Measurements from ENCODE around the gene RAD54L. TPM values are rescaled to one million over a fixed set of nuclear protein-coding genes. Genes with fewer than 3 reads are reported as not detected.

Gene RAD54L
- total and polyA plus RNA-seq, 2 experiments from 2014 or later: 3.0 to 4.4 TPM

DNA sequence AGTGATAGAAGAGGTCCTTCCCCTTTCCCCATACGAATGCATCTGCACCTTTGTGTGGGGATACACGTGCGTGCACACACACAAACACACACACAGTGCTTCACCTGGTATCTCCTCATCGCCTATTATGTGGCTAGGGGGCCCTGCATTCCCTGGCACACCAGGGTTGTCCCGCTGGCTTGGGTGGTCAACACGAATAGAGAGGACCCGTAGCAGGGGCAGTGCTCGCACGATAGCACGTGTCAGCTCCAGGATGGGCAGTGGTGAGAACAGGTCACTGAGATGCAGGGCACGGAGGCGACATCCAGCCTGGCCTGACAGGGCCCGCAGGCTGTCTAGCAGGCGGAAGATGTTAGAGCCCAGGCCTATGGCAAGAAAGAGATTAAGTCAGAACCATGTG is 33.5 kb downstream of the RAD54L start:
- WGBS, 2 experiments (ENCODE audit: low coverage in 1 of 2, low lambda C conversion rate in 2 of 2, missing lambda C conversion rate in 2 of 2): 93 to 94% methylated on average over 14 of the region's 14 CpGs
- peaks cover 5% of the 10 kb centered on the region; the same call in 1 of the 2 replicates for H3K4me1 ChIP-seq (ENCODE audit: insufficient read depth)
- TF ChIP-seq EZH2phosphoT487 (IDR thresholded peaks at IDR 0.05; ENCODE audit: insufficient read depth, low read depth) (no peak), EZH2 (IDR thresholded peaks at IDR 0.05; ENCODE audit: insufficient read depth, poor library complexity, severe bottlenecking) (no peak)
- H3K36me3 ChIP-seq (ENCODE audit: low read depth): peaks cover 48% of the 10 kb centered on the region
- in situ Hi-C loops (cut with MboI): no loop called here
- no peak overlapping the region for H2AFZ ChIP-seq
- peaks cover 8% of the 10 kb centered on the region; the same call in 1 of the 2 replicates for H3F3A ChIP-seq (ENCODE audit: insufficient read depth)
- no peak for DNase-seq
- H4K20me1 ChIP-seq (ENCODE audit: insufficient read depth): no peaks in the 10 kb centered on the region
- H3K4me2 ChIP-seq (ENCODE audit: unreplicated experiment): no peak overlapping the region
- H3K79me2 ChIP-seq (ENCODE audit: insufficient read depth): peaks cover 27% of the 10 kb centered on the region
- no peaks in the 10 kb centered on the region for H3K9me3 ChIP-seq (ENCODE audit: low read depth)
- no peak overlapping the region for H3K27ac ChIP-seq
- H3K4me3 ChIP-seq: no peak overlapping the region
- no peaks in the 10 kb centered on the region for H3K27me3 ChIP-seq (replicated peaks; ENCODE audit: insufficient read depth)
- H3K9ac ChIP-seq: no peak overlapping the region
- H3K9me2 ChIP-seq (ENCODE audit: insufficient read depth): no peaks in the 10 kb centered on the region

DNA sequence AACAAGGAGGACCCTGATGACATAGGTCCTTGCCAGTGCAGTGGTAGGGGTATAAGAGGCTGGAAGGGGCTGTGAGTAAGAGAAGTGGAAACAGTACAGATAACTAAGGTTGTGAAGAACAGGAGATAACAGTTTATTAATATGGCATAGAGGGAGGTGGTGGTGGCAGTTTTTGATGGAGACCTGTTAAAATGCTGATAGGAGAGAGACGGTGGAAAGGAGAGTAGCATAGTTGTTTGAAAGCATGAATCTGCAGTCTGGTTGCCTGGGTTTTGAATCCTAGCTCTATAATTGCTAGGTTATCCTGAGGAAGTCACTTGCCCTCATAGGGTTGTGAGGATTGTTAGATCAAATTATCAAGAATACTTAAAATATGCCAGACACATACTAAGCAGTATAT is 36.5 kb downstream of the RAD54L start:
- WGBS, 2 experiments (ENCODE audit: low coverage in 1 of 2, low lambda C conversion rate in 2 of 2, missing lambda C conversion rate in 2 of 2): 98 to 100% methylated on average over 1 of the region's 1 CpG
- Histone ChIP-seq H3K4me3 (no peak overlapping the region), H3K4me1 (ENCODE audit: insufficient read depth) (peaks cover 18% of the 10 kb centered on the region), H4K20me1 (ENCODE audit: insufficient read depth) (no peaks in the 10 kb centered on the region), H3K79me2 (ENCODE audit: insufficient read depth) (peaks cover 45% of the 10 kb centered on the region), H3F3A (ENCODE audit: insufficient read depth) (peaks cover 17% of the 10 kb centered on the region), H3K4me2 (ENCODE audit: unreplicated experiment) (no peak overlapping the region), H3K9me2 (ENCODE audit: insufficient read depth) (no peaks in the 10 kb centered on the region), H3K9ac (peak overlapping the region; percentile 20; the same call in 1 of the 2 replicates), H3K27me3 (replicated peaks; ENCODE audit: insufficient read depth) (no peaks in the 10 kb centered on the region), H2AFZ (no peak overlapping the region), H3K9me3 (ENCODE audit: low read depth) (no peaks in the 10 kb centered on the region), H3K36me3 (ENCODE audit: low read depth) (peaks cover 53% of the 10 kb centered on the region), H3K27ac (peak overlapping the region; percentile 25; the same call in 1 of the 2 replicates)
- DNase-seq: no peak
- no peak for TF ChIP-seq EZH2phosphoT487 (IDR thresholded peaks at IDR 0.05; ENCODE audit: insufficient read depth, low read depth)
- in situ Hi-C loops (cut with MboI): no loop called here

DNA sequence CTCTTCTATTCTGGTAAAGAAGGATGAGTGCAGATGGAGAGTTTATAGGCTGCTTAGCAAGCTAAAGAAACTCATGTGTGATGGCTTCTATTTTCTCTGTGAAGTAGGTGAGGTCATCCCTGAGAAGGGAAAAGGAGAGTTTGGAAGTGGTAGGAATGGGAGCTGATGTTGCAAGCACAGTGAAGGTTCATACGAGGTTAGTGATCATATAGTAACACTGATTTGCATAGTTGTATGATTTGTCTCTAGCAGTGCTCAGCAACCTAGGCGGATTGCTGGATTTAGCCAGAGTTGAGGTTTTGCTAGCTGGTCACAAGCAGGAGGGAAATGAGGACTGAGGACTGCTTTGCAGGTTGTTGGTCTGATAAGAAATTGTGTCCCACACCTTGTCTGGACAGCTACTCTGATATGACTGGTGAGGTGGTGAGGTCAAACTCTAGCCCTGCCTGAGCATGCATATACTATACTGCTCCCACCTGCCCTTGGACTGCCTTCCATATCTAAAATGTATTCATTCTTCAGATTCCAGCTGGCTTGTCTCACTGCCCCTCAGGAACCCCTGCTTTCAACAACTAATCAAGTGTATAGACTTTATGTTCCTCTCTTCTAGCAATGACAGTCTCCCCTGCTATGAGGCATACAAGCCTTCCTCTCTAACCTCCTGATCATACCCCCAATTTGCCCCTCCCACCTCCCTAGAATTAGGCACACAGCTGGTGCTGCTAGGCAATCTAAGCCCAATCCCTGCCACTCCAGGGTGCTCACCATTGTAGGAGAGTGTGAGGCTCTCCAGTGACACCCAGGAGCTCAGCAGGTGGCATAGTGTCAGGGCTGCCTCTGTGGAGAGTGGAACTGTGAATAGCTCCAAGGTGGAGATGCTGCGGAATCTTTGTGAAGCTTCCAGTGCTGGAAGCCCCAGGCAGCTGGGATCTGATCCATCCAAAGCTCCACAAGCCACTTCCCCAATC is 37.3 kb downstream of the RAD54L start:
- Histone ChIP-seq H3K9ac (peak overlapping the region; percentile 20; the same call in 1 of the 2 replicates), H3K4me2 (ENCODE audit: unreplicated experiment) (no peak overlapping the region), H2AFZ (no peak overlapping the region), H3K9me2 (ENCODE audit: insufficient read depth) (no peaks in the 10 kb centered on the region), H3K9me3 (ENCODE audit: low read depth) (no peaks in the 10 kb centered on the region), H3K27ac (peak overlapping the region; percentile 25; the same call in 1 of the 2 replicates), H3K36me3 (ENCODE audit: low read depth) (peaks cover 46% of the 10 kb centered on the region), H3K27me3 (replicated peaks; ENCODE audit: insufficient read depth) (no peaks in the 10 kb centered on the region), H4K20me1 (ENCODE audit: insufficient read depth) (no peaks in the 10 kb centered on the region), H3K4me1 (ENCODE audit: insufficient read depth) (peaks cover 26% of the 10 kb centered on the region), H3K4me3 (no peak overlapping the region), H3F3A (ENCODE audit: insufficient read depth) (peaks cover 25% of the 10 kb centered on the region), H3K79me2 (ENCODE audit: insufficient read depth) (peaks cover 48% of the 10 kb centered on the region)
- no peak for TF ChIP-seq EZH2phosphoT487 (IDR thresholded peaks at IDR 0.05; ENCODE audit: insufficient read depth, low read depth)
- no peak for TF ChIP-seq EZH2 (IDR thresholded peaks at IDR 0.05; ENCODE audit: insufficient read depth, poor library complexity, severe bottlenecking)
- WGBS, 2 experiments (ENCODE audit: low coverage in 1 of 2, low lambda C conversion rate in 2 of 2, missing lambda C conversion rate in 2 of 2): 67 to 71% methylated on average over 3 of the region's 3 CpGs
- in situ Hi-C loops (cut with MboI): no loop called here
- DNase-seq: peak; percentile 53

DNA sequence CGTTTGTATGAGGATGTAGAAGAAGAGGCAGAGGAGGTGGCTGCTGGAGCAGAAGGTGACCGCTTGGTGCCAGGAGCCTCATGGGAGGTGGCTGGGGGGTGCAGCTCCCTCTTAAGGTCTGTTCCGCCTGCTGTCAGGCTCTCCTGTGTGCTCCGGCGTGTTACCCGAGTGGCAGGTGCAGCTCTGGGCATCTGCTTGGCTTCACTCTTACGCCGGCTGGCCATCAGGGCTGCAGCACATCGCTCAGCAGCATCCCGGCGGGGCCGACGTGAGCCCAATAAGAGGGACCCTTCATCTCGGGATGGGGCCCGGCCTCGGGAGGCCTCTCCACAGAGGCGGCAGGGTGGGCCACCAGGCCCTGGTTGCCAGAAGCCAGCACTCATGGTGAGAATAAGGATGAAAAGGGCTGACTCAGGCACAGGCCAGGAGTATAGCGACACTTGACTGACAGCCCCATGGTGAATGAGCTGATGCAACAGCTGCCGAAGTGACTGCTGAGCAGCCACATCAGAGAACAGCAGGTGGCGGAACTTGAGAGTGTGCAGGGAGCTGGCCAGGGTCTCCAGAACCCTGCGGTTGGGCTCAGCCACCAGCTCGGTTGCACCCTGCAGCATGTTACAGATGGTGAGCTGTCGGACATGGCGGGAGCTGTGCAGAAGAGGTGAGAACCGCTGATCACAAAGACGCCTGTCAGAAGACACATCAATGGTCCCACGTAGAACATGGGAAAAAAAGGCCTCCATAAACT is 38.3 kb downstream of the RAD54L start:
- Histone ChIP-seq H2AFZ (no peak overlapping the region), H3F3A (ENCODE audit: insufficient read depth) (peaks cover 35% of the 10 kb centered on the region), H3K9ac (no peak overlapping the region), H3K9me2 (ENCODE audit: insufficient read depth) (no peaks in the 10 kb centered on the region), H3K4me2 (ENCODE audit: unreplicated experiment) (no peak overlapping the region), H3K4me3 (no peak overlapping the region), H3K79me2 (ENCODE audit: insufficient read depth) (peaks cover 57% of the 10 kb centered on the region), H4K20me1 (ENCODE audit: insufficient read depth) (no peaks in the 10 kb centered on the region), H3K4me1 (ENCODE audit: insufficient read depth) (peaks cover 29% of the 10 kb centered on the region), H3K36me3 (ENCODE audit: low read depth) (peaks cover 42% of the 10 kb centered on the region), H3K9me3 (ENCODE audit: low read depth) (no peaks in the 10 kb centered on the region), H3K27ac (no peak overlapping the region), H3K27me3 (replicated peaks; ENCODE audit: insufficient read depth) (no peaks in the 10 kb centered on the region)
- TF ChIP-seq EZH2phosphoT487 (IDR thresholded peaks at IDR 0.05; ENCODE audit: insufficient read depth, low read depth) (no peak), EZH2 (IDR thresholded peaks at IDR 0.05; ENCODE audit: insufficient read depth, poor library complexity, severe bottlenecking) (no peak)
- DNase-seq: no peak
- 84 to 90% methylated on average over 26 to 27 of the region's 27 CpGs for WGBS, 2 experiments (ENCODE audit: low coverage in 1 of 2, low lambda C conversion rate in 2 of 2, missing lambda C conversion rate in 2 of 2)
- in situ Hi-C loops (cut with MboI): no loop called here

All from GM23248 (cell line).